ENCODE measurements around the gene C3AR1. TPM values are rescaled to one million over a fixed set of nuclear protein-coding genes. Genes with fewer than 3 reads are reported as not detected.
A peak's percentile ranks its signal among the peaks of the same experiment; 100 is the strongest.

C3AR1 gene
- total RNA-seq, 1 experiment from 2014 or later = not detected

DNA sequence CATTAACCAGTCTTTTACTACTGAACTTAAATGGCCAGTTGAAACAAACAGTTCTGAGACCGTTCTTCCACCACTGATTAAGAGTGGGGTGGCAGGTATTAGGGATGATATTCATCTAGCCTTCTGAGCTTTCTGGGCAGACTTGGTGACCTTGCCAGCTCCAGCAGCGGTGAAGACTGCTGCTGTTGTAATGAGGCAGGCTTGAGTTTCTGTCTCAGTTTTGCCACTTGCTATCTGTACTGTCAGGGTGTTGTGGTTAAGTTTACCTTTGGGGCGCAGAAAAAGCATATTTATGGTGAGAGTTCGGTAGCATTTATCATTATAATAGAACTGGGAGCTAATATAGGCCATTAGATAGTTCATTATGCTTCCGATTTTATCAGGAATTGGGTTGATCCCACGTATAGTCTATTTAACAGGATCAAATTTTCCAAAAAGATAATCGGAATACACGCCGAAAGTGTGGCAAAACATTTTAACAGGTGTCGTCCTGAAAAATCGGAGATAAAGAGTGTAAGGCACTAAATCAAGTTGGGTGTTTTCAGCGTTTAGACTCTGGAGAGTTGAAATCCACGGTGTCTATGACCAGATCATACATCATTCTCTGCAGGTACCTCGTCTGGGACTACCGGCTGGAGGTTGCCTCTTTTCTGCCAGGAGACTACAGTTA is 15.2 kb upstream of the C3AR1 start:
- Mint-ChIP-seq H3K4me3 (ENCODE audit: unreplicated experiment) (peak overlapping the region; percentile 99), H3K36me3 (ENCODE audit: insufficient read depth, unreplicated experiment) (no peaks in the 10 kb centered on the region), H3K9me3 (ENCODE audit: unreplicated experiment) (no peaks in the 10 kb centered on the region), H3K27me3 (ENCODE audit: insufficient read depth, unreplicated experiment) (no peaks in the 10 kb centered on the region), H3K27ac (ENCODE audit: low read depth, unreplicated experiment) (peak overlapping the region; percentile 98), H3K4me1 (ENCODE audit: insufficient read depth, unreplicated experiment) (peaks cover 41% of the 10 kb centered on the region)
- BruUV-seq (replicated peaks) = TSS peak; percentile 89
- ChIA-PET CTCF (interaction anchor here (0.6 to 1.0 kb wide), 4 partner anchors 24 to 44 kb away, joined by 3 to 4 read pairs (median 3); no protein-coding TSS in a partner anchor), POLR2A (interaction anchor here (0.6 to 1.2 kb wide), 8 partner anchors 11 to 1946 kb away, joined by 3 to 9 read pairs (median 3); no protein-coding TSS in a partner anchor)
- TF ChIP-seq, protein P1, sequence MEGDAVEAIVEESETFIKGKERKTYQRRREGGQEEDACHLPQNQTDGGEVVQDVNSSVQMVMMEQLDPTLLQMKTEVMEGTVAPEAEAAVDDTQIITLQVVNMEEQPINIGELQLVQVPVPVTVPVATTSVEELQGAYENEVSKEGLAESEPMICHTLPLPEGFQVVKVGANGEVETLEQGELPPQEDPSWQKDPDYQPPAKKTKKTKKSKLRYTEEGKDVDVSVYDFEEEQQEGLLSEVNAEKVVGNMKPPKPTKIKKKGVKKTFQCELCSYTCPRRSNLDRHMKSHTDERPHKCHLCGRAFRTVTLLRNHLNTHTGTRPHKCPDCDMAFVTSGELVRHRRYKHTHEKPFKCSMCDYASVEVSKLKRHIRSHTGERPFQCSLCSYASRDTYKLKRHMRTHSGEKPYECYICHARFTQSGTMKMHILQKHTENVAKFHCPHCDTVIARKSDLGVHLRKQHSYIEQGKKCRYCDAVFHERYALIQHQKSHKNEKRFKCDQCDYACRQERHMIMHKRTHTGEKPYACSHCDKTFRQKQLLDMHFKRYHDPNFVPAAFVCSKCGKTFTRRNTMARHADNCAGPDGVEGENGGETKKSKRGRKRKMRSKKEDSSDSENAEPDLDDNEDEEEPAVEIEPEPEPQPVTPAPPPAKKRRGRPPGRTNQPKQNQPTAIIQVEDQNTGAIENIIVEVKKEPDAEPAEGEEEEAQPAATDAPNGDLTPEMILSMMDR (IDR thresholded peaks at IDR 0.05; ENCODE audit: unreplicated experiment) = no peak
- intact Hi-C loops (cut with micrococcal nuclease) = loop anchor here (5.0 kb wide), 1 partner anchor 49 kb away; the partner anchor contains the start of gene FOXJ2
- peak; percentile 11 for DNase-seq (ENCODE audit: unreplicated experiment)

DNA sequence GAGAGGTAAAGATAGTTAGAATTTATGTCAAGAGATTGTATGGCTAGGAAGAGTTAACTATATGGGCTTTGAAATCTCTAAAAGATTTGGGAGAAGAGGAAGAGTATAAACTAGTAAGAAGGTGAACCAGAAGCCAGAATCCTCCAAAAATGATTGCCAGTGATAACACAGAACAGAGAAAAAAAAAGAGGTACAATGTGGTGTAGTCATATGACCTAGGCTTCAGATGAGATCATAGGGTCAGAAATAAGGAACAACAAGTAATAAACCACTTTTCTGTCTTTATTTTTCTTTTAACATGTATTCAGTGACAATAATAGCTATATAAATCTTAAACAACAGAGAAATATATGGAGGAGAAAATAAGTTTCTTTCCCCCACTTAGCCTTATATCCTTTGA is 14.0 kb upstream of the C3AR1 start:
- Mint-ChIP-seq H3K27me3 (ENCODE audit: insufficient read depth, unreplicated experiment) (no peaks in the 10 kb centered on the region), H3K4me3 (ENCODE audit: unreplicated experiment) (peak overlapping the region; percentile 15), H3K27ac (ENCODE audit: low read depth, unreplicated experiment) (peak overlapping the region; percentile 17), H3K36me3 (ENCODE audit: insufficient read depth, unreplicated experiment) (no peaks in the 10 kb centered on the region), H3K9me3 (ENCODE audit: unreplicated experiment) (no peaks in the 10 kb centered on the region), H3K4me1 (ENCODE audit: insufficient read depth, unreplicated experiment) (peaks cover 37% of the 10 kb centered on the region)
- BruUV-seq (replicated peaks) = no TSS peak
- intact Hi-C loops (cut with micrococcal nuclease) = loop anchor here (5.0 kb wide), 1 partner anchor 48 kb away; the partner anchor contains the start of gene FOXJ2
- DNase-seq (ENCODE audit: unreplicated experiment) = no peak
- ChIA-PET POLR2A (interaction anchor here (0.6 to 0.7 kb wide), 2 partner anchors 42 to 52 kb away, joined by 3 read pairs; no protein-coding TSS in a partner anchor), CTCF (interaction anchor here (0.6 kb wide), 1 partner anchor 471 kb away, joined by 3 read pairs; no protein-coding TSS in a partner anchor)
- TF ChIP-seq, protein P1 (IDR thresholded peaks at IDR 0.05; ENCODE audit: unreplicated experiment) = no peak

DNA sequence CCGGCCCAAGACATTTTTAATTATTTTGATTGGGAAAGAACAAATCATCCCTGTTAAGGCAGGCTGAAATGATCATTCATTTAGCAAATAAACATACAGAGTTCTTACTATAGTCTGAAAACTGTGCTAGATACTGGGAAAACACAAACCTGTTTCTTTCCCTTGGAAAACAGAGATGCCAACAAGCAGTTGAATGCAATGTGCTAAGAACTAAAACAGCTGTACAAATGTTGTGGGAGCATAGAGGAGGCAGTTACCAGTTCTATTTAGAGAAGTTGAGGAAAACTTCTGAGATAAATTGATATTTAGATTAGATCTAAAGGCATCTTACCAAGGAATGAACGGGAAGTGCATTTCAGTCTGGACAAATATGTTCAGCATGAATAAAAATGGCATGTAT is 12.8 kb upstream of the C3AR1 start:
- no peaks in the 10 kb centered on the region for H3K9me3 Mint-ChIP-seq (ENCODE audit: unreplicated experiment)
- H3K4me3 Mint-ChIP-seq (ENCODE audit: unreplicated experiment) = no peak overlapping the region
- POLR2A ChIA-PET = interaction anchor here (1.0 to 3.2 kb wide), 5 partner anchors 14 to 53 kb away, joined by 3 to 18 read pairs (median 4); partner anchors contain the start of gene FOXJ2
- H3K27ac Mint-ChIP-seq (ENCODE audit: low read depth, unreplicated experiment) = no peak overlapping the region
- CTCF ChIA-PET = interaction anchor here (1.0 to 2.9 kb wide), 12 partner anchors 9 to 159 kb away, joined by 3 to 42 read pairs (median 7); no protein-coding TSS in a partner anchor
- TF ChIP-seq, protein P1 (IDR thresholded peaks at IDR 0.05; ENCODE audit: unreplicated experiment) = no peak
- no TSS peak for BruUV-seq (replicated peaks)
- H3K27me3 Mint-ChIP-seq (ENCODE audit: insufficient read depth, unreplicated experiment) = no peaks in the 10 kb centered on the region
- no peaks in the 10 kb centered on the region for H3K36me3 Mint-ChIP-seq (ENCODE audit: insufficient read depth, unreplicated experiment)
- H3K4me1 Mint-ChIP-seq (ENCODE audit: insufficient read depth, unreplicated experiment) = peaks cover 28% of the 10 kb centered on the region
- intact Hi-C loops (cut with micrococcal nuclease) = loop anchor here (1.0 kb wide), 2 partner anchors 33 to 146 kb away; no protein-coding TSS in a partner anchor
- no peak for DNase-seq (ENCODE audit: unreplicated experiment)

DNA sequence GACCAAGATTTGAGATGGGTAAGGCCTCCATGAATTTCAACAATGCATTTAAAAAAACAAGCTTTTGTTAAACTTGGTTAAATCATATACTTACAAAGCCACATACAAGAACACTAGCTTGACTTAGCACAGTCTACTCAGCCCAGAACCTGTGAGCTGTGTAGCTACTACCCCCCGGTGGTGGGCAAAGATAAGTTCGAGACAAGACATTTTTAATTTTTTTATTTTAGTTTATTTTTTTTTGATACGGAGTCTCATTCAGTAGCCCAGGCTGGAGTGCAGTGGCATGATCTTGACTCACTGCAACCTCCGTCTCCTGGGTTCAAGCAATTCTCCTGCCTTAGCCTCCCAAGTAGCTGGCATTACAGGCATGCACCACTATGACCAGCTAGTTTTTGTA is 12.2 kb upstream of the C3AR1 start:
- ChIA-PET CTCF (interaction anchor here (0.6 to 2.9 kb wide), 15 partner anchors 9 to 240 kb away, joined by 3 to 42 read pairs (median 5); no protein-coding TSS in a partner anchor), POLR2A (interaction anchor here (0.7 to 3.2 kb wide), 8 partner anchors 13 to 53 kb away, joined by 3 to 18 read pairs (median 4); partner anchors contain the start of gene FOXJ2)
- BruUV-seq (replicated peaks) = no TSS peak
- Mint-ChIP-seq H3K4me1 (ENCODE audit: insufficient read depth, unreplicated experiment) (peaks cover 24% of the 10 kb centered on the region), H3K4me3 (ENCODE audit: unreplicated experiment) (no peak overlapping the region), H3K27me3 (ENCODE audit: insufficient read depth, unreplicated experiment) (no peaks in the 10 kb centered on the region), H3K36me3 (ENCODE audit: insufficient read depth, unreplicated experiment) (no peaks in the 10 kb centered on the region), H3K9me3 (ENCODE audit: unreplicated experiment) (no peaks in the 10 kb centered on the region), H3K27ac (ENCODE audit: low read depth, unreplicated experiment) (no peak overlapping the region)
- peak; percentile 57 for DNase-seq (ENCODE audit: unreplicated experiment)
- TF ChIP-seq, protein P1 (IDR thresholded peaks at IDR 0.05; ENCODE audit: unreplicated experiment) = peak; percentile 45
- intact Hi-C loops (cut with micrococcal nuclease) = loop anchor here (1.0 kb wide), 2 partner anchors 32 to 145 kb away; no protein-coding TSS in a partner anchor
